Ureter (tissue), 1 donor: Measurements from ENCODE around the gene SPIRE1. TPM values are rescaled to one million over a fixed set of nuclear protein-coding genes. Genes with fewer than 3 reads are reported as not detected.

Experiments used
- DNase-seq: peaks from one replicate; pipeline ENCODE4 v3.0.0-alpha.2; 2020; ENCODE audit warnings: low spot score
- total RNA-seq: library from RNA; stranded (reverse); gene quantifications from one replicate; pipeline ENCODE4 v1.2.4, GENCODE V29; 2023
- donor health status: DM: yes; HTN: yes; CAD: no.

Gene SPIRE1
- 28.1 TPM for total RNA-seq

GRCh38 chr18:12657684-12658425 lies at the start of gene SPIRE1:
TSS of gene SPIRE1 (minus strand) at chr18:12658107. CDS start at chr18:12657866, 241 bp downstream.
- peak; percentile 67 for DNase-seq

- no peak for DNase-seq
Observed at GRCh38 chr18:12703664-12704063, 45.8 kb upstream of the SPIRE1 start.

GRCh38 chr18:12703096-12703567 lies 45.2 kb upstream of the SPIRE1 start:
- DNase-seq, result no peak

- DNase-seq, result peak; percentile 81
Observed at GRCh38 chr18:12702221-12703095, 44.6 kb upstream of the SPIRE1 start, which contains the start of the genes CEP76 and PSMG2. TSS of gene CEP76 (minus strand) at chr18:12702723. CDS start at chr18:12702548, 175 bp downstream. TSS of gene PSMG2 (plus strand) at chr18:12703042. CDS start at chr18:12703108, 66 bp downstream.

GRCh38 chr18:12701161-12701560 lies 43.3 kb upstream of the SPIRE1 start:
- DNase-seq, result no peak

GRCh38 chr18:12699747-12700146 lies 41.8 kb upstream of the SPIRE1 start:
- no peak for DNase-seq

- no peak for DNase-seq
Observed at GRCh38 chr18:12694032-12694431, 36.1 kb upstream of the SPIRE1 start.

- no peak for DNase-seq
Observed at GRCh38 chr18:12692206-12692605, 34.3 kb upstream of the SPIRE1 start.

GRCh38 chr18:12689256-12689850 lies 31.4 kb upstream of the SPIRE1 start:
- DNase-seq, result no peak

GRCh38 chr18:12686100-12686499 lies 28.2 kb upstream of the SPIRE1 start:
- no peak for DNase-seq

- peak; percentile 64 for DNase-seq
Observed at GRCh38 chr18:12679183-12679786, 21.4 kb upstream of the SPIRE1 start.

GRCh38 chr18:12668041-12668440 lies 10.1 kb upstream of the SPIRE1 start:
- DNase-seq, result no peak

GRCh38 chr18:12659904-12660605 lies 2.1 kb upstream of the SPIRE1 start:
- no peak for DNase-seq

- peak; percentile 49 for DNase-seq
Observed at GRCh38 chr18:12658426-12659138, 675 bp upstream of the SPIRE1 start.

GRCh38 chr18:12656938-12657683 lies 796 bp downstream of the SPIRE1 start:
- DNase-seq, result peak; percentile 48

- no peak for DNase-seq
Observed at GRCh38 chr18:12656605-12656937, 1.3 kb downstream of the SPIRE1 start.

- no peak for DNase-seq
Observed at GRCh38 chr18:12654971-12655370, 2.9 kb downstream of the SPIRE1 start.

- no peak for DNase-seq
Observed at GRCh38 chr18:12652861-12653401, 5.0 kb downstream of the SPIRE1 start.

GRCh38 chr18:12651651-12652050 lies 6.3 kb downstream of the SPIRE1 start:
- no peak for DNase-seq
